ENCODE measurements around the gene RFC3. TPM values are rescaled to one million over a fixed set of nuclear protein-coding genes. Genes with fewer than 3 reads are reported as not detected.

The RFC3 gene
- total RNA-seq, 1 experiment from 2014 or later, result 20.4 TPM

DNA sequence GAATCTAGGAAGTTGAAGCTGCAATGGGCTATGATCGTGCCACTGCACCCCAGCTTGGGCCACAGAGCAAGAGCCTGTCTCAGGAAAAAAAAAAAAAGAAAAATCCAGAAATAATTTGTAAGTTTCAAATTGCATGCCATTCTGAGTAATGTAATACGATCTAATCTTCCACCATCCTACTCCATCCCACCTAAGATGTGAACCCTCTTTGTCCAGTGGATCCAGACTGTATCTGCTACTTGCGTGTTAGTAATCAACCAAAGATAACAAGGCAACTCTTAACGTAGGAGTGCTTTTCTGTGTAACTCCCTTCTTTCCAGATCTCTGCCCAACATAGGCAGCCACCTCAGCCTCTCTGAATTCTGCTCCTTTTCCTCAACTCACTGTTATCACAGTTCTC is 24.3 kb downstream of the RFC3 start:
- Histone ChIP-seq H3K79me2 (ENCODE audit: low read depth) (no peaks in the 10 kb centered on the region), H4K20me1 (ENCODE audit: insufficient read depth) (no peaks in the 10 kb centered on the region), H3K4me3 (no peak overlapping the region), H3K27ac (no peak overlapping the region), H2AFZ (no peak overlapping the region), H3F3A (ENCODE audit: insufficient read depth, low read depth) (no peaks in the 10 kb centered on the region), H3K9me2 (ENCODE audit: insufficient read depth) (no peaks in the 10 kb centered on the region), H3K4me1 (replicated peaks; ENCODE audit: insufficient read depth) (no peaks in the 10 kb centered on the region), H3K27me3 (ENCODE audit: insufficient read depth, low read depth) (no peaks in the 10 kb centered on the region), H3K36me3 (ENCODE audit: low read depth) (peaks cover 10% of the 10 kb centered on the region; the same call in 1 of the 2 replicates), H3K9me3 (ENCODE audit: insufficient read depth, low read depth) (no peaks in the 10 kb centered on the region), H3K4me2 (no peak overlapping the region)
- no peak for DNase-seq
- intact Hi-C loops (cut with micrococcal nuclease; ENCODE audit: unreplicated experiment), result no loop called here
- CTCF ChIA-PET, result no interaction called here
- POLR2A ChIA-PET (ENCODE audit: unreplicated experiment), result no interaction called here
- no TSS peak for BruUV-seq (replicated peaks)
- TF ChIP-seq CTCF (conservative IDR thresholded peaks at IDR 0.05) (no peak), EZH2 (IDR thresholded peaks at IDR 0.05; ENCODE audit: low read depth) (no peak)

DNA sequence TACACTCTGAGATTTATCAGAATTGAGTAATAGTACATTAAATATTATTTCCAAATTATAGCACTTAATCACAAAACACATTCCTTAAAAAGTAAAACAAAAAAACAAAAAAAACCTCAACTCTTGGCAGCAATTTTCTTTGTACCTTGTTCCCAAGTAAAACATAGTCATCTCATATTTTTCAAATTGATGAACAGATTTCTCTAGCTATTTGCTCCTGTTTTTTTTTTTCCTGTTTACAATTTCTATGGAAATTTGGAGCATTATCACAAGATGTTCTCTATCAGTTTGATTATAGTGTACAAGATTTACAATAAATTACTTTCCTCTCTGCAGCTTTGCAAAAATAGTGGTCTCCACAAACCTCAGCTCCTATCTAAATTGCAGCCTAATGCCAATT is 25.0 kb downstream of the RFC3 start:
- DNase-seq, result no peak
- Histone ChIP-seq H3K4me3 (no peak overlapping the region), H3K9me3 (ENCODE audit: insufficient read depth, low read depth) (no peaks in the 10 kb centered on the region), H3K9me2 (ENCODE audit: insufficient read depth) (no peaks in the 10 kb centered on the region), H2AFZ (no peak overlapping the region), H3K79me2 (ENCODE audit: low read depth) (no peaks in the 10 kb centered on the region), H4K20me1 (ENCODE audit: insufficient read depth) (no peaks in the 10 kb centered on the region), H3K27ac (no peak overlapping the region), H3K4me1 (replicated peaks; ENCODE audit: insufficient read depth) (no peaks in the 10 kb centered on the region), H3K4me2 (no peak overlapping the region), H3K27me3 (ENCODE audit: insufficient read depth, low read depth) (no peaks in the 10 kb centered on the region), H3K36me3 (ENCODE audit: low read depth) (peaks cover 7% of the 10 kb centered on the region; the same call in 1 of the 2 replicates), H3F3A (ENCODE audit: insufficient read depth, low read depth) (no peaks in the 10 kb centered on the region)
- BruUV-seq (replicated peaks), result no TSS peak
- intact Hi-C loops (cut with micrococcal nuclease; ENCODE audit: unreplicated experiment), result no loop called here
- POLR2A ChIA-PET (ENCODE audit: unreplicated experiment), result no interaction called here
- CTCF ChIA-PET, result no interaction called here
- TF ChIP-seq EZH2 (IDR thresholded peaks at IDR 0.05; ENCODE audit: low read depth), result no peak
- TF ChIP-seq CTCF (conservative IDR thresholded peaks at IDR 0.05), result no peak

DNA sequence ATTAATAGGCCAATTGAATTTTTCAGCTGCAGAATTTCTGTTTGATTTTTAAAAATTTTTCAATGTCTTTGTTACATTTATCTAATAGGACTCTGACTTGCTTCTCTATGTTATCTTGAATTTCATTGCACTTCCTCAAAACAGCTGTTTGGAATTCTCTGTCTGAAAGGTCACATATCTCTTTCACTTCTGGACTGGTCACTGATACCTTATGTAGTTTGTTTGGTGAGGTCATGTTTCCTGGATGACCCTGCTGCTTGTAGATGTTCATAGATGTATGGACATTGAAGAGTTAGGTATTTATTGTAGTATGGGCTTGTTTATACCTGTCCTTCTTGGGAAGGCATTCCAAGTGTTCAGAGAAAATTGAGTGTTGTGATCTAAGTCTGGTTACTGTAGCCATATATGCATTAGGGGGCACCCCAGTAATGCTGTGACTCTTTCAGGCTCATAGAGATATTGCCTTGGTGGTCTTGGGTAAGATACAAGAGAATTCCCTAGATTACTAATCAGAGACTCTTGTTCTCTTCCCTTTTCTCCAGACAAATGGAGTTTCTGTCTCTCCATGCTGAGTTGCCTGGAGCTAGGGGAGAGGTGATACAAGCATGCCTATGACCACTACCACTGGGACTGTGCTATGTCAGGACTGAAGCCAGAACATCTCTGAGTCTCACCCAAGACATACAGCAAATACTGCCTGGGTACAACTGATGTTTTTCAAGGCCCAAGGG is 27.8 kb downstream of the RFC3 start:
- no TSS peak for BruUV-seq (replicated peaks)
- intact Hi-C loops (cut with micrococcal nuclease; ENCODE audit: unreplicated experiment), result no loop called here
- Histone ChIP-seq H2AFZ (no peak overlapping the region), H3F3A (ENCODE audit: insufficient read depth, low read depth) (no peaks in the 10 kb centered on the region), H3K4me1 (replicated peaks; ENCODE audit: insufficient read depth) (no peaks in the 10 kb centered on the region), H3K27ac (no peak overlapping the region), H3K79me2 (ENCODE audit: low read depth) (no peaks in the 10 kb centered on the region), H3K9me3 (ENCODE audit: insufficient read depth, low read depth) (no peaks in the 10 kb centered on the region), H4K20me1 (ENCODE audit: insufficient read depth) (no peaks in the 10 kb centered on the region), H3K4me2 (no peak overlapping the region), H3K9me2 (ENCODE audit: insufficient read depth) (no peaks in the 10 kb centered on the region), H3K4me3 (no peak overlapping the region), H3K27me3 (ENCODE audit: insufficient read depth, low read depth) (no peaks in the 10 kb centered on the region), H3K36me3 (ENCODE audit: low read depth) (no peaks in the 10 kb centered on the region; the same call in 1 of the 2 replicates)
- ChIA-PET CTCF (no interaction called here), POLR2A (ENCODE audit: unreplicated experiment) (no interaction called here)
- DNase-seq, result no peak
- TF ChIP-seq CTCF (conservative IDR thresholded peaks at IDR 0.05), result no peak
- TF ChIP-seq EZH2 (IDR thresholded peaks at IDR 0.05; ENCODE audit: low read depth), result no peak

All from PC-9 (cell line).